ENCODE measurements around the gene MED27. TPM values are rescaled to one million over a fixed set of nuclear protein-coding genes. Genes with fewer than 3 reads are reported as not detected.

The MED27 gene
- total RNA-seq, 1 experiment from 2014 or later = 38.9 TPM

GRCh38 chr9:132000659-132001058 is 79.0 kb downstream of the MED27 start:
- Histone ChIP-seq H3K4me3 (no peak overlapping the region), H3K36me3 (peaks cover 6% of the 10 kb centered on the region), H3K27me3 (no peaks in the 10 kb centered on the region), H3K9me3 (0 out of 2 replicates have a peak, but pooled peaks cover 4% of the 10 kb centered on the region)
- DNase-seq = no peak

GRCh38 chr9:131999692-132000551 is 79.7 kb downstream of the MED27 start:
- Histone ChIP-seq H3K36me3 (peaks cover 6% of the 10 kb centered on the region), H3K9me3 (0 out of 2 replicates have a peak, but pooled peaks cover 4% of the 10 kb centered on the region), H3K4me3 (no peak overlapping the region), H3K27me3 (no peaks in the 10 kb centered on the region)
- no peak for DNase-seq

GRCh38 chr9:131997779-131998178 is 81.9 kb downstream of the MED27 start:
- DNase-seq = no peak
- Histone ChIP-seq H3K4me3 (no peak overlapping the region), H3K9me3 (0 out of 2 replicates have a peak, but pooled peaks cover 4% of the 10 kb centered on the region), H3K36me3 (peaks cover 6% of the 10 kb centered on the region), H3K27me3 (no peaks in the 10 kb centered on the region)

GRCh38 chr9:131997076-131997475 is 82.6 kb downstream of the MED27 start:
- Histone ChIP-seq H3K4me3 (no peak overlapping the region), H3K27me3 (no peaks in the 10 kb centered on the region), H3K36me3 (peaks cover 4% of the 10 kb centered on the region), H3K9me3 (0 out of 2 replicates have a peak, but pooled peaks cover 4% of the 10 kb centered on the region)
- no peak for DNase-seq

GRCh38 chr9:131995382-131995781 is 84.3 kb downstream of the MED27 start:
- DNase-seq = peak; percentile 47
- Histone ChIP-seq H3K36me3 (peaks cover 4% of the 10 kb centered on the region; the same call in 1 of the 2 replicates), H3K4me3 (no peak overlapping the region), H3K9me3 (0 out of 2 replicates have a peak, but pooled peaks cover 3% of the 10 kb centered on the region), H3K27me3 (no peaks in the 10 kb centered on the region)

- Histone ChIP-seq H3K9me3 (no peaks in the 10 kb centered on the region), H3K36me3 (peaks cover 4% of the 10 kb centered on the region; the same call in 1 of the 2 replicates), H3K27me3 (no peaks in the 10 kb centered on the region), H3K4me3 (no peak overlapping the region)
- no peak for DNase-seq
Observed at GRCh38 chr9:131994364-131995125, 85.1 kb downstream of the MED27 start.

GRCh38 chr9:131992906-131993657 is 86.6 kb downstream of the MED27 start:
- Histone ChIP-seq H3K9me3 (no peaks in the 10 kb centered on the region), H3K4me3 (no peak overlapping the region), H3K27me3 (no peaks in the 10 kb centered on the region), H3K36me3 (peaks cover 4% of the 10 kb centered on the region; the same call in 1 of the 2 replicates)
- DNase-seq = no peak

- Histone ChIP-seq H3K9me3 (no peaks in the 10 kb centered on the region), H3K36me3 (no peaks in the 10 kb centered on the region), H3K4me3 (no peak overlapping the region), H3K27me3 (no peaks in the 10 kb centered on the region)
- DNase-seq = no peak
Observed at GRCh38 chr9:131987232-131987631, 92.4 kb downstream of the MED27 start.

GRCh38 chr9:131986576-131986975 is 93.1 kb downstream of the MED27 start:
- no peaks in the 10 kb centered on the region for H3K9me3 ChIP-seq
- peak; percentile 21 for DNase-seq
- H3K27me3 ChIP-seq = no peaks in the 10 kb centered on the region
- H3K4me3 ChIP-seq = no peak overlapping the region
- no peaks in the 10 kb centered on the region for H3K36me3 ChIP-seq

GRCh38 chr9:131986089-131986488 is 93.6 kb downstream of the MED27 start:
- Histone ChIP-seq H3K4me3 (no peak overlapping the region), H3K27me3 (no peaks in the 10 kb centered on the region), H3K9me3 (no peaks in the 10 kb centered on the region), H3K36me3 (no peaks in the 10 kb centered on the region)
- no peak for DNase-seq

- DNase-seq = no peak
- Histone ChIP-seq H3K27me3 (no peaks in the 10 kb centered on the region), H3K36me3 (no peaks in the 10 kb centered on the region), H3K9me3 (no peaks in the 10 kb centered on the region), H3K4me3 (no peak overlapping the region)
Observed at GRCh38 chr9:131984564-131984963, 95.1 kb downstream of the MED27 start.

GRCh38 chr9:131982671-131983239 is 96.9 kb downstream of the MED27 start:
- H3K36me3 ChIP-seq = no peaks in the 10 kb centered on the region
- H3K9me3 ChIP-seq = no peaks in the 10 kb centered on the region
- H3K4me3 ChIP-seq = no peak overlapping the region
- no peak for DNase-seq
- no peaks in the 10 kb centered on the region for H3K27me3 ChIP-seq

GRCh38 chr9:131982102-131982501 is 97.6 kb downstream of the MED27 start:
- DNase-seq = no peak
- Histone ChIP-seq H3K4me3 (no peak overlapping the region), H3K9me3 (no peaks in the 10 kb centered on the region), H3K27me3 (no peaks in the 10 kb centered on the region), H3K36me3 (no peaks in the 10 kb centered on the region)

- Histone ChIP-seq H3K4me3 (no peak overlapping the region), H3K9me3 (no peaks in the 10 kb centered on the region), H3K27me3 (no peaks in the 10 kb centered on the region), H3K36me3 (no peaks in the 10 kb centered on the region)
- DNase-seq = no peak
Observed at GRCh38 chr9:131981116-131981776, 98.4 kb downstream of the MED27 start.

GRCh38 chr9:131980267-131981016 is 99.2 kb downstream of the MED27 start:
- DNase-seq = no peak
- Histone ChIP-seq H3K36me3 (no peaks in the 10 kb centered on the region), H3K27me3 (no peaks in the 10 kb centered on the region), H3K4me3 (no peak overlapping the region), H3K9me3 (no peaks in the 10 kb centered on the region)

Measured in MG63 (cell line).